Colonic mucosa (tissue), 4 donors: Measurements from ENCODE around the gene SCO1. TPM values are rescaled to one million over a fixed set of nuclear protein-coding genes. Genes with fewer than 3 reads are reported as not detected.

Source experiments
- DNase-seq: peaks from one replicate; pipeline ENCODE4 v3.0.0-alpha.2; 2020
- H3K27ac ChIP-seq: fragments of 200-600 bp; one replicate; pipeline ENCODE4 v1.8.0; 2021
- H3K27me3 ChIP-seq: fragments of 200-600 bp; one replicate; pipeline ENCODE4 v1.8.0; 2021
- H3K36me3 ChIP-seq: fragments of 200-600 bp; one replicate; pipeline ENCODE4 v1.8.0; 2021
- H3K4me1 ChIP-seq: fragments of 200-600 bp; one replicate; pipeline ENCODE4 v1.8.0; 2021; ENCODE audit warnings: mild to moderate bottlenecking
- H3K4me3 ChIP-seq: fragments of 200-600 bp; one replicate; pipeline ENCODE4 v1.8.0; 2021
- H3K9ac ChIP-seq, 2 donors: one replicate each; pipeline ENCODE4 v1.7.0; 2013; ENCODE audit warnings: control low read depth in 2 of 2, low read depth in 2 of 2, low read length in 2 of 2
- H3K9me3 ChIP-seq: fragments of 200-600 bp; one replicate; pipeline ENCODE4 v1.8.0; 2021
- CTCF ChIP-seq: fragments of 200-600 bp; IDR thresholded peaks from one replicate; pipeline ENCODE4 v1.8.0; 2022; ENCODE audit warnings: antibody characterized with exemption, mild to moderate bottlenecking
- intact Hi-C: fragments of 100-400 bp; cut with DNase I; formaldehyde crosslinking; loops from one replicate; pipeline ENCODE4 v1.14.1; 2022
- total RNA-seq, 2 donors: library from RNA; stranded (reverse); fragmentation: NEBNext Ultra II Directional in 1 of 2; extraction: Animal tissue kit (Norgen Biotek cat#: 25700) in 1 of 2; gene quantifications; one replicate each; pipeline ENCODE4 v1.2.1, GENCODE V29; 2021
- donor health status: healthy.
- donor health status: DM: no; HTN: no; CAD: no.
- donor health status: DM: no; HTN: no; CAD: no.

Gene SCO1
- total RNA-seq, 2 donors from 2014 or later, result 41.8 to 54.7 TPM

DNA sequence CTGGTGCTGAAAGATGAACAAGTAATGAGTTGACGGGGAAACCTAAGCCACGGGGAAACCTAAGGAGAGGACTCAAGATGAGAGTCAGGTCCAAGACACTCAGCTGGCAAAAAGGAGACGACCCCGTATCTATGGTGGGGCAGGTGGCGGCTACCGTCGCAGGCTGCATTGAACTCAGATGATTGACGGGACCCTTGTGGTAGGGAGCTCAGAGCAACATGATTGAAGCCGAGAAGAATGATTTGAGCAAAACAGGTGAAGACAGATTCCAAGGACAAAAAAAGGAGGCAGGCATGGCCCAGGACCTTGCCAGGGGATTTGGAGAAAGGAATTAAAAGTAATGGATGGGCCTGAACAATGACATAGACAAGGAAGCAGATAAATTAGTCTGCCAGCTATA lies 32.8 kb downstream of the SCO1 start:
- Histone ChIP-seq H3K4me3 (no peak overlapping the region), H3K36me3 (no peaks in the 10 kb centered on the region), H3K9ac (no peak overlapping the region), H3K4me1 (no peaks in the 10 kb centered on the region), H3K27me3 (no peaks in the 10 kb centered on the region), H3K9me3 (no peaks in the 10 kb centered on the region), H3K27ac (no peak overlapping the region)
- no peak for TF ChIP-seq CTCF
- DNase-seq, result no peak
- intact Hi-C loops, result no loop called here

DNA sequence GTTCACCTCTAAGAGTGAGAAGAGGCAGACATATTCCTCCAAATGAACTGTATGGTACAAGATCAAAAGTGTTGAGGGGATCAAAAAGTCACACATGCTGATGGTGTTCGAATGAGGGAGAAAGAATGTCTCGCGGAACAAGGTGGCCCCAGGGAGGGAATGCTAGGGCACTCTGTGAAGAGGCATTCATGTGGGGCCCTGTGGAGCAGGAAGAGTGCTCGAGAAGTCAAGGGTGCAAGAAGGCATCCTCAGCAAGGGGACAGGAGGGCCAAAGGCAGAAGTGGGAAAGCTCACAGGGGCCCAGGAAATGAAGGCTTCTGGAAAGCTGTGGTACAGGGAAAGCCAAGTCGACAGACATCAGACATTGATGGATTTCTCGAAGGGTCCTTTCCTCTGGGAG lies 34.1 kb downstream of the SCO1 start:
- TF ChIP-seq CTCF, result no peak
- no peak for DNase-seq
- intact Hi-C loops, result no loop called here
- Histone ChIP-seq H3K4me3 (no peak overlapping the region), H3K27ac (no peak overlapping the region), H3K27me3 (no peaks in the 10 kb centered on the region), H3K4me1 (no peaks in the 10 kb centered on the region), H3K9me3 (no peaks in the 10 kb centered on the region), H3K36me3 (no peaks in the 10 kb centered on the region), H3K9ac (no peak overlapping the region)

DNA sequence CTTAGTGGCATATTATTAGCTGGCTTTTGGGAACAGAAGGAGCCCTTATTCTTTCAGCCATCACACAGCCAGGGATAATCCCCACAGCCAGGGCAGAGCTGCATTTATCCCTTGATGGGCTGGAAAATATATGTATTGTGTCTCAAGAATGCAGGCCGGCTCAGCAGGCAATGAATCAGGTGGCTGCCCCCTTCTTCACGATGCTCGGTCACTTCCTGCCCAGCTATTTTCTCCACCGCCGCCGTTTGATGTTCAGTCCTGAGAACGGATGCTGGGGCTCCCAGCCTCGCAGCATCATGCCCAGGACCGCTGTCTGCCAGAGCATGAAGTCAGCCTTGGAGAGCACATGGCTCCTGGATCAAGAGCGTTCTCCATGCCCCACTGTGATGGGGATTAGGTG lies 35.9 kb downstream of the SCO1 start:
- H3K9me3 ChIP-seq, result no peaks in the 10 kb centered on the region
- no peaks in the 10 kb centered on the region for H3K4me1 ChIP-seq
- no peaks in the 10 kb centered on the region for H3K27me3 ChIP-seq
- TF ChIP-seq CTCF, result no peak
- H3K27ac ChIP-seq, result no peak overlapping the region
- H3K4me3 ChIP-seq, result no peak overlapping the region
- no peak overlapping the region for H3K9ac ChIP-seq
- intact Hi-C loops, result no loop called here
- no peak for DNase-seq
- H3K36me3 ChIP-seq, result no peaks in the 10 kb centered on the region

GRCh38 chr17:10657879-10658278 lies 39.5 kb downstream of the SCO1 start:
- Histone ChIP-seq H3K9ac (no peak overlapping the region), H3K36me3 (no peaks in the 10 kb centered on the region), H3K9me3 (no peaks in the 10 kb centered on the region), H3K27ac (no peak overlapping the region), H3K27me3 (no peaks in the 10 kb centered on the region), H3K4me3 (no peak overlapping the region), H3K4me1 (no peaks in the 10 kb centered on the region)
- intact Hi-C loops, result no loop called here
- DNase-seq, result no peak
- TF ChIP-seq CTCF, result no peak

DNA sequence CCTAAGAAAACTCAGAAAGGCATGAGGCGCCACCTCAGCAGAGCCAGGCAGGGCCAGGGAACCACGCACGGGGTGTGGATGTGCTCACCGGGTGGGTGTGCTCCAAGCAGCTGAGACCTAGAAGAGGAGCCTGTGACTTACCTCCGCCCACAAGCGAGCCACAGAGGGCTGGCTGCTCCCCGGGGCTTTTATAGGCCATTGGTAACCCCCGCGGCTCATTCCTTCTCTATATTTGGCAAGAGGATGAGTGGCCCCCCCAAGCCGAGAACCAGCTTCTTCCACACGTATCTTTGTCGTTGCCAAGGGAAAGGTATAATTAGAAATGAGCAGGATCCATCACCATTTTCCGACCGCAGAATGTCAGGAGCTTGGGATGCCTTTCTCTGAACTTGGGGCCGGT lies 40.2 kb downstream of the SCO1 start, which contains the start of gene MYH3:
TSS of gene MYH3 (minus strand) at position 162 of the 400 bp plus-strand sequence. CDS start 2,245 bp downstream, outside the sequence.
- Histone ChIP-seq H3K9me3 (no peaks in the 10 kb centered on the region), H3K9ac (no peak within 1 kb of the TSS), H3K4me1 (no peaks in the 10 kb centered on the region), H3K36me3 (no peaks in the 10 kb centered on the region), H3K4me3 (no peak within 1 kb of the TSS), H3K27ac (no peak within 1 kb of the TSS), H3K27me3 (no peaks in the 10 kb centered on the region)
- no peak for DNase-seq
- intact Hi-C loops, result no loop called here
- TF ChIP-seq CTCF, result no peak

- Histone ChIP-seq H3K9ac (no peak overlapping the region), H3K27ac (no peak overlapping the region), H3K4me3 (no peak overlapping the region), H3K4me1 (no peaks in the 10 kb centered on the region), H3K36me3 (no peaks in the 10 kb centered on the region), H3K9me3 (no peaks in the 10 kb centered on the region), H3K27me3 (no peaks in the 10 kb centered on the region)
- intact Hi-C loops, result no loop called here
- DNase-seq, result no peak
- TF ChIP-seq CTCF, result no peak
Observed at GRCh38 chr17:10653987-10654386, 43.3 kb downstream of the SCO1 start.
